ENCODE data around the gene USF2.

The USF2 gene

GRCh38 chr19:35322014-35322413, 53.3 kb downstream of the USF2 start:
- POLR2A ChIA-PET, result no interaction called here
- CTCF ChIA-PET, result interaction anchor here (2.8 kb wide), 1 partner anchor 11 kb away, joined by 8 read pairs; no protein-coding TSS in a partner anchor
- TF ChIP-seq CTCF (IDR thresholded peaks at IDR 0.05; ENCODE audit: control extremely low read depth, extremely low read depth, low read depth, missing control alignments), result no peak
- DNase-seq (ENCODE audit: extremely low spot score), result no peak

- CTCF ChIA-PET, result interaction anchor here (1.2 to 1.5 kb wide), 4 partner anchors 8 to 22 kb away, joined by 3 to 4 read pairs (median 3); no protein-coding TSS in a partner anchor
- POLR2A ChIA-PET, result no interaction called here
- peak; percentile 49 for TF ChIP-seq CTCF (IDR thresholded peaks at IDR 0.05; ENCODE audit: control extremely low read depth, extremely low read depth, low read depth, missing control alignments)
- no peak for DNase-seq (ENCODE audit: extremely low spot score)
Observed at GRCh38 chr19:35327642-35328041, 58.9 kb downstream of the USF2 start.

GRCh38 chr19:35328851-35329285, 60.1 kb downstream of the USF2 start, which contains the start of gene CD22:
TSS of gene CD22 (plus strand) at chr19:35329187. CDS start at chr19:35332041, 2,854 bp downstream.
- ChIA-PET CTCF (interaction anchor here (1.2 to 1.3 kb wide), 4 partner anchors 18 to 166 kb away, joined by 3 to 5 read pairs (median 4); no protein-coding TSS in a partner anchor), POLR2A (interaction anchor here (0.6 kb wide), 1 partner anchor 98 kb away, joined by 5 read pairs; no protein-coding TSS in a partner anchor)
- TF ChIP-seq CTCF (IDR thresholded peaks at IDR 0.05; ENCODE audit: control extremely low read depth, extremely low read depth, low read depth, missing control alignments), result no peak
- DNase-seq (ENCODE audit: extremely low spot score), result peak; percentile 75

- no peak for TF ChIP-seq CTCF (IDR thresholded peaks at IDR 0.05; ENCODE audit: control extremely low read depth, extremely low read depth, low read depth, missing control alignments)
- CTCF ChIA-PET, result interaction anchor here (1.3 to 1.5 kb wide), 4 partner anchors 16 to 166 kb away, joined by 3 to 5 read pairs (median 4); no protein-coding TSS in a partner anchor
- POLR2A ChIA-PET, result no interaction called here
- no peak for DNase-seq (ENCODE audit: extremely low spot score)
Observed at GRCh38 chr19:35329323-35329722, 60.6 kb downstream of the USF2 start.
